T-helper 2 cell treated with Interferon-gamma antibody and Interleukin-4, amounts not matched to agents 5 μg/mL and 100 μg/mL, for 36 hours (primary cell): ENCODE results near the gene NAA15.
"Not testable (repeated sequence)": the region's sequence is repeated elsewhere in the genome, so short reads cannot be mapped to it uniquely, and the experiment has no call there.

Experiments used
- DNase-seq: peaks from one replicate; pipeline ENCODE4 v3.0.0; 2021; ENCODE audit warnings: low spot score
- H3K27ac Mint-ChIP-seq: one replicate; pipeline ENCODE4 v1.8.0; 2021; ENCODE audit warnings: mild to moderate bottlenecking, mixed read lengths
- H3K27me3 Mint-ChIP-seq: one replicate; pipeline ENCODE4 v1.8.0; 2021; ENCODE audit warnings: low read depth, mixed read lengths
- H3K36me3 Mint-ChIP-seq: one replicate; pipeline ENCODE4 v1.8.0; 2021; ENCODE audit warnings: low read depth, mixed read lengths
- H3K4me1 Mint-ChIP-seq: one replicate; pipeline ENCODE4 v1.8.0; 2021; ENCODE audit warnings: low read depth, mixed read lengths
- H3K4me3 Mint-ChIP-seq: one replicate; pipeline ENCODE4 v1.8.0; 2022; ENCODE audit warnings: mild to moderate bottlenecking, moderate library complexity, mixed read lengths
- H3K9me3 Mint-ChIP-seq: one replicate; pipeline ENCODE4 v1.8.0; 2021; ENCODE audit warnings: mixed read lengths

Gene NAA15

GRCh38 chr4:139416073-139416673 is 114.9 kb downstream of the NAA15 start:
- H3K9me3 Mint-ChIP-seq = no peaks in the 10 kb centered on the region
- H3K36me3 Mint-ChIP-seq = peaks cover 16% of the 10 kb centered on the region

GRCh38 chr4:139419388-139419914 is 118.1 kb downstream of the NAA15 start:
- Mint-ChIP-seq H3K9me3 (peaks cover 10% of the 10 kb centered on the region), H3K27me3 (no peaks in the 10 kb centered on the region), H3K4me3 (peak overlapping the region; percentile 22), H3K27ac (no peak overlapping the region), H3K4me1 (peaks cover 6% of the 10 kb centered on the region), H3K36me3 (peaks cover 14% of the 10 kb centered on the region)
- no peak for DNase-seq

More at GRCh38 chr4:139416073-139416673, 114.9 kb downstream of the NAA15 start:
- DNase-seq = no peak
- Mint-ChIP-seq H3K4me1 (peaks cover 6% of the 10 kb centered on the region), H3K27ac (no peak overlapping the region), H3K27me3 (no peaks in the 10 kb centered on the region), H3K4me3 (no peak overlapping the region)

DNA sequence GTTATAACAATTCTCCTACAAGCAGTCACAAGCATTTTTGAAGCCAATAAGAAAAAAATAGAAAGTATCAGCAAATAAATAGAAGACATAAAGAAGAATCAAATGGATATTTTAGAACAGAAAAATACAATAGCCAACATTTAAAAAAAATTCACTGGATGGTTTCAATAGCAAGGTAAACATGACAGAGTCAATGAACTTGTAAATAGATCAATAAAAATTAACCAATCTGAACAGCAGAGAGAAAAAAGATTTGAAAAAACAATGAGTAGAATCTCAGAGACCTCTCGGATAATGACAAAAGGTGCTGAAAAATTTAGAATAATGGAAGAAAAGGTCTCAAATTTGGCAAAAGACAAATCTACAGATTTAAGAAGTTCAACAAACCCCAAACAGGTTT is 119.3 kb downstream of the NAA15 start:
- no peak overlapping the region for H3K27ac Mint-ChIP-seq
- no peaks in the 10 kb centered on the region for H3K27me3 Mint-ChIP-seq
- peaks cover 6% of the 10 kb centered on the region for H3K4me1 Mint-ChIP-seq
- H3K4me3 Mint-ChIP-seq = no peak overlapping the region
- peaks cover 10% of the 10 kb centered on the region for H3K36me3 Mint-ChIP-seq
- DNase-seq = no peak
- H3K9me3 Mint-ChIP-seq = peaks cover 10% of the 10 kb centered on the region

GRCh38 chr4:139436122-139436521 is 134.8 kb downstream of the NAA15 start:
- H3K27me3 Mint-ChIP-seq = no peaks in the 10 kb centered on the region
- peaks cover 48% of the 10 kb centered on the region for H3K36me3 Mint-ChIP-seq
- peaks cover 15% of the 10 kb centered on the region for H3K4me1 Mint-ChIP-seq
- H3K9me3 Mint-ChIP-seq = peaks cover 40% of the 10 kb centered on the region
- no peak for DNase-seq
- peak overlapping the region; percentile 10 for H3K4me3 Mint-ChIP-seq
- peak overlapping the region; percentile 66 for H3K27ac Mint-ChIP-seq

GRCh38 chr4:139438141-139438540 is 136.8 kb downstream of the NAA15 start:
- H3K4me3 Mint-ChIP-seq = no peak overlapping the region
- H3K27ac Mint-ChIP-seq = no peak overlapping the region
- H3K36me3 Mint-ChIP-seq = peaks cover 45% of the 10 kb centered on the region
- no peaks in the 10 kb centered on the region for H3K27me3 Mint-ChIP-seq
- peaks cover 41% of the 10 kb centered on the region for H3K9me3 Mint-ChIP-seq
- H3K4me1 Mint-ChIP-seq = peaks cover 15% of the 10 kb centered on the region
- no peak for DNase-seq

GRCh38 chr4:139441029-139441428 is 139.7 kb downstream of the NAA15 start:
- Mint-ChIP-seq H3K27me3 (no peaks in the 10 kb centered on the region), H3K4me3 (no peak overlapping the region), H3K4me1 (peaks cover 8% of the 10 kb centered on the region), H3K27ac (no peak overlapping the region), H3K9me3 (peaks cover 41% of the 10 kb centered on the region), H3K36me3 (peaks cover 37% of the 10 kb centered on the region)
- no peak for DNase-seq

- DNase-seq = no peak
- H3K4me3 Mint-ChIP-seq = no peak overlapping the region
- peaks cover 18% of the 10 kb centered on the region for H3K36me3 Mint-ChIP-seq
- no peaks in the 10 kb centered on the region for H3K27me3 Mint-ChIP-seq
- H3K4me1 Mint-ChIP-seq = no peaks in the 10 kb centered on the region
- no peak overlapping the region for H3K27ac Mint-ChIP-seq
- H3K9me3 Mint-ChIP-seq = peaks cover 20% of the 10 kb centered on the region
These were observed 142.4 kb downstream of the NAA15 start for GRCh38 chr4:139443661-139444060.

GRCh38 chr4:139444881-139445280 is 143.6 kb downstream of the NAA15 start:
- not testable (repeated sequence) for H3K36me3 Mint-ChIP-seq, H3K27me3 Mint-ChIP-seq, H3K4me1 Mint-ChIP-seq, H3K27ac Mint-ChIP-seq, H3K4me3 Mint-ChIP-seq, DNase-seq
- peaks cover 11% of the 10 kb centered on the region for H3K9me3 Mint-ChIP-seq

DNA sequence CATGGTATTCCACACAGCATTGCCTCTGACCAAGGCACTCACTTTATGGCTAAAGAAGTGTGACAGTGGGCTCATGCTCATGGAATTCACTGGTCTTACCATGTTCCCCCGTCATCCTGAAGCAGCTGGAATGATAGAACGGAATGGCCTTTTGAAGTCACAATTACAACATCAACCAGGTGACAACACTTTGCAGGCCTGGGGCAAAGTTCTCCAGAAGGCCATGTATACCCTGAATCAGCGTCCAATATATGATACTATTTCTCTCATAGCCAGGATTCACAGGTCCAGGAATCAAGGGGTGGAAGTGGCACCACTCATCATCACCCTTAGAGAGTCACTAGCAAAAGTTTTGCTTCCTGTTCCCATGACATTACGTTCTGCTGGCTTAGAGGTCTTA is 145.8 kb downstream of the NAA15 start:
- H3K9me3 Mint-ChIP-seq, H3K36me3 Mint-ChIP-seq, H3K4me3 Mint-ChIP-seq, H3K27ac Mint-ChIP-seq, DNase-seq, H3K27me3 Mint-ChIP-seq, H3K4me1 Mint-ChIP-seq: not testable (repeated sequence)

- Mint-ChIP-seq H3K27me3 (no peaks in the 10 kb centered on the region), H3K9me3 (no peaks in the 10 kb centered on the region)
- DNase-seq = no peak
These were observed 149.3 kb downstream of the NAA15 start for GRCh38 chr4:139450586-139450985.

DNA sequence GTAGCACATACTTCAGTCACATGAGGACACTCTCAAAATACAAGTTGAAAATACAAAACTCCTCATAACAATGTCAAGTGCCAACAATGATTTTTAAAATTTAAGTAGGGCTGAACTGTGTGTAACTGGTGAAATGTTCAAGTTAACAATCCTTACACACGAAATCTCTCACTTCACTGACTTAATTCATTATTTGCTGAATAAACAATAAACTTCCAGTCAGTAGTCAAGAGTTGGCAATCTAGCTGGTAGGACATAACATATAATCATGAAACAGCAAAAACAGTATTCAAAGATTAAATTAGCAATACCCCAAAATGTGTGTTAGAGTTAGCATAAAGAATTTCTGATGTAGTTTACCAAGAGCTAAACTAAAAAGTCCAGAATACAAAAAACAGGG is 150.7 kb downstream of the NAA15 start:
- Mint-ChIP-seq H3K27me3 (no peaks in the 10 kb centered on the region), H3K4me1 (peaks cover 37% of the 10 kb centered on the region), H3K4me3 (peak overlapping the region; percentile 92), H3K36me3 (peaks cover 4% of the 10 kb centered on the region), H3K27ac (peak overlapping the region; percentile 28), H3K9me3 (no peaks in the 10 kb centered on the region)
- no peak for DNase-seq

More at GRCh38 chr4:139450586-139450985, 149.3 kb downstream of the NAA15 start:
- no peak overlapping the region for H3K27ac Mint-ChIP-seq
- H3K4me3 Mint-ChIP-seq = no peak overlapping the region
- peaks cover 25% of the 10 kb centered on the region for H3K4me1 Mint-ChIP-seq
- H3K36me3 Mint-ChIP-seq = peaks cover 4% of the 10 kb centered on the region

GRCh38 chr4:139453041-139453370 is 151.7 kb downstream of the NAA15 start:
- no peak for DNase-seq
- H3K27ac Mint-ChIP-seq = peak overlapping the region; percentile 100
- H3K4me3 Mint-ChIP-seq = peak overlapping the region; percentile 92
- H3K36me3 Mint-ChIP-seq = peaks cover 4% of the 10 kb centered on the region
- H3K27me3 Mint-ChIP-seq = no peaks in the 10 kb centered on the region
- peaks cover 44% of the 10 kb centered on the region for H3K4me1 Mint-ChIP-seq
- H3K9me3 Mint-ChIP-seq = no peaks in the 10 kb centered on the region

DNA sequence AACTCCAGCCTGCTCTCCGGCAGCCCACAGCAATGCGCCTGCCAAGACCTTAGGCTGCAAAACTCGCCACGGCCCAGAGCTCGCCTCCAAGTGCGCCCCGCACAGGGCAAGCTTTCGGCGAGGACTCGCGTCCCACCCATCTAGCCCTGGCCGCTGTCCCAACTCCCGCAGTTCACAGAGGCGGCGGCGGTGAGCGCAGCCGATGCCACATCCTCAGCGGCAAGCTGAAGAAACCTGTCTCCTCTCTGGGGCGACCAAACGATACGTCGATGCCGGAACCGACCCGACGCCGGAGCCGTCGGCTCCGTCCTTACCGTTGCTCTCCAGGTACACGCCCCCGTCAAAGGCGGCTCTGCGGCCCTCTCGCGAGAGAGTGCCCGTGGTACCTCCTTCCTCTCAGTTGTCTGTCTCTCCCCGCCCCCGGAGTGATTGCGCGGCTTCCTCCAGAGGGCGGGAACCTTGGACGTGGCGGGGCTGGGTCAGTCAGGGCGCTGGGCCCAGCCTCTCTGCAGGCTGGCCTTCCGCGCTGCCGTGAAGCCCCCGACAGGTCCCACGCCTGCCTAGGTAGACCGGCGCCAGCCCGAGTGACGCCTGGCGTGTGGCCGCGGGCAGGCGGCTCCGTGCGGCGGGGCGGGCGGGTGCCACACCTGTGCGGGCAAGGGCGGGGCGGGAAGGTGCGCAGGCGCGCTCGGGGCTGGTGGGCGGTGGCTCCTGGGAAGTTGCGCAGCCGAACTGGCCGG is 152.2 kb downstream of the NAA15 start:
- peak; percentile 97 for DNase-seq
- H3K4me3 Mint-ChIP-seq = peak overlapping the region; percentile 92
- H3K36me3 Mint-ChIP-seq = peaks cover 7% of the 10 kb centered on the region
- H3K27me3 Mint-ChIP-seq = no peaks in the 10 kb centered on the region
- peaks cover 49% of the 10 kb centered on the region for H3K4me1 Mint-ChIP-seq
- H3K9me3 Mint-ChIP-seq = no peaks in the 10 kb centered on the region
- peak overlapping the region; percentile 100 for H3K27ac Mint-ChIP-seq

- H3K36me3 Mint-ChIP-seq = peaks cover 11% of the 10 kb centered on the region
- peak within 1 kb of the TSS; percentile 92 for H3K4me3 Mint-ChIP-seq
- DNase-seq = no peak
These were observed 153.1 kb downstream of the NAA15 start, which contains the start of gene RAB33B for GRCh38 chr4:139454111-139455045. Gene RAB33B (plus strand): TSS chr4:139454121. CDS start chr4:139454196, 75 bp downstream.

More at GRCh38 chr4:139454111-139455045, 153.1 kb downstream of the NAA15 start, which contains the start of gene RAB33B:
- Mint-ChIP-seq H3K27me3 (no peaks in the 10 kb centered on the region), H3K9me3 (no peaks in the 10 kb centered on the region), H3K27ac (peak within 1 kb of the TSS; percentile 100), H3K4me1 (peaks cover 57% of the 10 kb centered on the region)
